GM19397 (cell line): ENCODE measurements around the gene SLC25A12.
"Not testable (repeated sequence)": the region's sequence is repeated elsewhere in the genome, so short reads cannot be mapped to it uniquely, and the experiment has no call there.

Source experiments
- ATAC-seq: cut with Tn5 transposase; IDR thresholded peaks from one replicate; pipeline ENCODE4 v1.9.1; 2021; ENCODE audit warnings: mild to moderate bottlenecking, moderate library complexity; ENCODE audit not compliant: unreplicated experiment

Gene SLC25A12

GRCh38 chr2:171893824-171894611 lies at the start of gene SLC25A12:
TSS of gene SLC25A12 (minus strand) at chr2:171894244. CDS start at chr2:171894214, 30 bp downstream.
- peak; percentile 97 for ATAC-seq

GRCh38 chr2:171941316-171941699 lies 47.3 kb upstream of the SLC25A12 start:
- no peak for ATAC-seq

- ATAC-seq, result no peak
Observed at GRCh38 chr2:171939743-171940071, 45.7 kb upstream of the SLC25A12 start.

- no peak for ATAC-seq
Observed at GRCh38 chr2:171939058-171939742, 45.2 kb upstream of the SLC25A12 start.

- ATAC-seq, result no peak
Observed at GRCh38 chr2:171930385-171930784, 36.3 kb upstream of the SLC25A12 start.

GRCh38 chr2:171924170-171924942 lies 30.3 kb upstream of the SLC25A12 start:
- ATAC-seq, result no peak

GRCh38 chr2:171923206-171923605 lies 29.2 kb upstream of the SLC25A12 start:
- ATAC-seq, result no peak

- peak; percentile 99 for ATAC-seq
Observed at GRCh38 chr2:171922230-171923022, 28.4 kb upstream of the SLC25A12 start, which contains the start of gene HAT1. TSS of gene HAT1 (plus strand) at chr2:171922461. CDS start at chr2:171922501, 40 bp downstream.

GRCh38 chr2:171921970-171922229 lies 27.9 kb upstream of the SLC25A12 start:
- ATAC-seq, result no peak

GRCh38 chr2:171919453-171919852 lies 25.4 kb upstream of the SLC25A12 start:
- no peak for ATAC-seq

GRCh38 chr2:171913517-171913916 lies 19.5 kb upstream of the SLC25A12 start:
- no peak for ATAC-seq

GRCh38 chr2:171910494-171910893 lies 16.4 kb upstream of the SLC25A12 start:
- no peak for ATAC-seq

- no peak for ATAC-seq
Observed at GRCh38 chr2:171909266-171909665, 15.2 kb upstream of the SLC25A12 start.

- no peak for ATAC-seq
Observed at GRCh38 chr2:171908235-171908634, 14.2 kb upstream of the SLC25A12 start.

GRCh38 chr2:171902840-171903420 lies 8.9 kb upstream of the SLC25A12 start:
- ATAC-seq, result no peak

GRCh38 chr2:171899623-171900282 lies 5.7 kb upstream of the SLC25A12 start:
- not testable (repeated sequence) for ATAC-seq

GRCh38 chr2:171895786-171896185 lies 1.7 kb upstream of the SLC25A12 start:
- ATAC-seq, result no peak

- no peak for ATAC-seq
Observed at GRCh38 chr2:171894612-171894947, 536 bp upstream of the SLC25A12 start.

- ATAC-seq, result no peak
Observed at GRCh38 chr2:171893196-171893823, 734 bp downstream of the SLC25A12 start.

- ATAC-seq, result no peak
Observed at GRCh38 chr2:171889808-171890207, 4.2 kb downstream of the SLC25A12 start.
